ENCODE measurements around the gene PURB. TPM values are rescaled to one million over a fixed set of nuclear protein-coding genes. Genes with fewer than 3 reads are reported as not detected.

PURB gene
- total and polyA plus RNA-seq, 9 of the 15 experiments (the other 6 are each of a cell fraction or from before 2014, with no cell fraction given), result 1.6 to 14.1 (median 8.8) TPM

DNA sequence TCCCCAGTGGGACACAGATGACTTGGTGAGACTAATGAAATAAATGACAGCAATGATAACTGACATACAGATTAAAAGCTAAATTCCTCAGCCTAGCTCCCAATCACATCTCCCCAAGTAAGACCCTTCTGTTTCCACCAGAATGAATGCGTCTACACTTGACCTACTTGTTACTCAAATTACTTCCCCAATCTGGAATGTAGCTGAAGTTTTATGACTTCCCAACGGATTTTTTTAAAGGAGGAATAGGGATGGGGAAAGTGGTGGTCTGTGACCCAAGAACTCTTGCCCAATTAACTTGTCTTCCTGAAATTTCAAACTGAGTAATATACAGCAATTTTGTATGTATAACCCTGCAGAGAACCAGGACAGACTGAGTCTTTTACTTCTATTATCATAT is 46.6 kb downstream of the PURB start:
- Histone ChIP-seq H3K9me3 (replicated peaks; ENCODE audit: control insufficient read depth, insufficient read depth, low read depth, low read length) (no peaks in the 10 kb centered on the region), H3K4me3 (no peak overlapping the region), H2AFZ (ENCODE audit: low read depth, low read length) (no peak overlapping the region), H3K9me1 (ENCODE audit: control insufficient read depth, insufficient read depth, low read length) (no peaks in the 10 kb centered on the region), H3K79me2 (ENCODE audit: control insufficient read depth, insufficient read depth, low read length) (peaks cover 71% of the 10 kb centered on the region), H3K9ac (ENCODE audit: insufficient read depth in 1 of 2, low read depth in 2 of 2, low read length in 2 of 2) (no peak overlapping the region), H3K36me3 (ENCODE audit: control insufficient read depth, insufficient read depth, low read length) (peaks cover 78% of the 10 kb centered on the region), H3K27ac (ENCODE audit: extremely low read depth, low read depth, low read length) (no peak overlapping the region), H3K4me1 (replicated peaks in 1 of 2; ENCODE audit: control insufficient read depth in 2 of 2, insufficient read depth in 2 of 2, low read length in 2 of 2) (no peaks in the 10 kb centered on the region; a peak in 1 of 5 replicates), H3K27me3 (ENCODE audit: control insufficient read depth in 2 of 2, insufficient read depth in 2 of 2, low read length in 2 of 2) (no peaks in the 10 kb centered on the region), H3K4me2 (ENCODE audit: insufficient read depth, low read length) (no peak overlapping the region), H4K20me1 (replicated peaks; ENCODE audit: control insufficient read depth, insufficient read depth, low read length) (no peaks in the 10 kb centered on the region)
- TF ChIP-seq RHOXF2B (CRISPR knock-in tag; conservative IDR thresholded peaks at IDR 0.05) (no peak), SAP30 (IDR thresholded peaks at IDR 0.05; ENCODE audit: borderline replicate concordance, insufficient read depth, low read depth, low read length, poor library complexity, severe bottlenecking) (no peak), XRCC4 (IDR thresholded peaks at IDR 0.05; ENCODE audit: extremely low read depth, insufficient read depth, insufficient read length) (no peak), ZNF316 (IDR thresholded peaks at IDR 0.05) (no peak)
- no TSS peak for BruUV-seq (replicated peaks)
- no peak for FAIRE-seq
- intact Hi-C loops (cut with micrococcal nuclease), result no loop called here
- no peak for DNase-seq (ENCODE audit: extremely low read depth in 1 of 4, low spot score in 3 of 4)
- ChIA-PET CTCF (ENCODE audit: low intra/inter-chr PET ratio) (interaction anchor here (0.6 kb wide), 1 partner anchor 350 kb away, joined by 3 read pairs; no protein-coding TSS in a partner anchor), POLR2A (interaction anchor here (0.7 to 1.8 kb wide), 2 partner anchors 8 to 21 kb away, joined by 4 to 8 read pairs; partner anchors contain the start of gene H2AZ2)
- no peak for ATAC-seq
- 91% methylated on average over 2 of the region's 2 CpGs for WGBS (ENCODE audit: insufficient coverage, low coverage, missing lambda C conversion rate)
- in situ Hi-C loops (cut with MboI), result no loop called here

DNA sequence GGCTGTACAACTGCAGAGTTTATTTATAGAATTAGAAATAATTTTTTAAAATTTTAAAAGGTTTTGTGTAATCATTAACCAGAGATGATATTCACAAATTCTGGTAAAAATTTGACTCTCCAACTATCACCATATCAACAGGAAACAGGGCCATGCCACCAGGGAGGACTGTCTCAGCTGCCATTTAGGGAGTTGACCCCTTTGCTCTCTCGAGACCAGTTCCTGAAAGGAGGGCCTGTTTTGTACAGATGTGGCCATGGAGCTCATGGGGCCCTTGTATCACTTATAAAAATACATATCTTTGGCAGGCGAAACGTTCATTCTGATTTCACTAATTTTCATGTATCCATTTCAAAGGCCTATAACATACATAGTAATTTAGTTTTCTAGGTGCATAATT is 57.8 kb downstream of the PURB start:
- Histone ChIP-seq H3K79me2 (ENCODE audit: control insufficient read depth, insufficient read depth, low read length) (0 out of 3 replicates have a peak, but pooled peaks cover 4% of the 10 kb centered on the region), H3K36me3 (ENCODE audit: control insufficient read depth, insufficient read depth, low read length) (peaks cover 74% of the 10 kb centered on the region), H4K20me1 (replicated peaks; ENCODE audit: control insufficient read depth, insufficient read depth, low read length) (0 out of 2 replicates have a peak, but pooled peaks cover 5% of the 10 kb centered on the region), H3K4me2 (ENCODE audit: insufficient read depth, low read length) (no peak overlapping the region), H3K27ac (ENCODE audit: extremely low read depth, low read depth, low read length) (no peak overlapping the region), H2AFZ (ENCODE audit: low read depth, low read length) (no peak overlapping the region), H3K4me3 (no peak overlapping the region), H3K27me3 (ENCODE audit: control insufficient read depth in 2 of 2, insufficient read depth in 2 of 2, low read length in 2 of 2) (no peaks in the 10 kb centered on the region), H3K4me1 (replicated peaks in 1 of 2; ENCODE audit: control insufficient read depth in 2 of 2, insufficient read depth in 2 of 2, low read length in 2 of 2) (peaks cover 4 to 19% of the 10 kb centered on the region in 2 experiments; a peak in 4 of 5 replicates), H3K9me1 (ENCODE audit: control insufficient read depth, insufficient read depth, low read length) (no peaks in the 10 kb centered on the region), H3K9me3 (replicated peaks; ENCODE audit: control insufficient read depth, insufficient read depth, low read depth, low read length) (no peaks in the 10 kb centered on the region), H3K9ac (ENCODE audit: insufficient read depth in 1 of 2, low read depth in 2 of 2, low read length in 2 of 2) (no peak overlapping the region)
- no peak for FAIRE-seq
- intact Hi-C loops (cut with micrococcal nuclease) (no loop called here), in situ Hi-C loops (cut with MboI) (no loop called here)
- 51% methylated on average over 3 of the region's 3 CpGs for WGBS (ENCODE audit: insufficient coverage, low coverage, missing lambda C conversion rate)
- no peak for ATAC-seq
- BruUV-seq (replicated peaks), result no TSS peak
- POLR2A ChIA-PET, result interaction anchor here (0.6 to 3.6 kb wide), 9 partner anchors 8 to 29 kb away, joined by 3 to 15 read pairs (median 4); partner anchors contain the start of gene H2AZ2
- no peak for DNase-seq (ENCODE audit: extremely low read depth in 1 of 4, low spot score in 3 of 4)
- CTCF ChIA-PET (ENCODE audit: low intra/inter-chr PET ratio), result no interaction called here
- no peak for TF ChIP-seq SAFB (IDR thresholded peaks at IDR 0.05; ENCODE audit: borderline replicate concordance, low read depth, low read length)
- TF ChIP-seq CREM (IDR thresholded peaks at IDR 0.05; ENCODE audit: low read depth), result no peak
- no peak for TF ChIP-seq XRCC3 (IDR thresholded peaks at IDR 0.05)
- TF ChIP-seq RFX7 (CRISPR knock-in tag; IDR thresholded peaks at IDR 0.05), result no peak
- no peak for TF ChIP-seq STAT5A (IDR thresholded peaks at IDR 0.05; ENCODE audit: borderline replicate concordance, low read length)
- TF ChIP-seq SRSF9 (IDR thresholded peaks at IDR 0.05; ENCODE audit: borderline replicate concordance, low read depth, low read length), result no peak
- TF ChIP-seq GABPB1 (CRISPR knock-in tag; IDR thresholded peaks at IDR 0.05), result no peak
- TF ChIP-seq, protein P1, sequence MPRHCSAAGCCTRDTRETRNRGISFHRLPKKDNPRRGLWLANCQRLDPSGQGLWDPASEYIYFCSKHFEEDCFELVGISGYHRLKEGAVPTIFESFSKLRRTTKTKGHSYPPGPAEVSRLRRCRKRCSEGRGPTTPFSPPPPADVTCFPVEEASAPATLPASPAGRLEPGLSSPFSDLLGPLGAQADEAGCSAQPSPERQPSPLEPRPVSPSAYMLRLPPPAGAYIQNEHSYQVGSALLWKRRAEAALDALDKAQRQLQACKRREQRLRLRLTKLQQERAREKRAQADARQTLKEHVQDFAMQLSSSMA (CRISPR knock-in tag; IDR thresholded peaks at IDR 0.05), result no peak
- no peak for TF ChIP-seq GATAD2B (IDR thresholded peaks at IDR 0.05; ENCODE audit: borderline replicate concordance)
- TF ChIP-seq RUNX1 (IDR thresholded peaks at IDR 0.05; ENCODE audit: low read depth), result no peak

All from K562 (cell line).